HUES6 (cell line): ENCODE measurements around the gene ABHD17A.

Source experiments
- H3K27ac ChIP-seq: 2 replicates; pipeline ENCODE4 v1.7.0; 2013; ENCODE audit warnings: low read depth, mild to moderate bottlenecking, low read length, inconsistent platforms
- H3K27me3 ChIP-seq: 2 replicates; pipeline ENCODE4 v1.6.1; 2013; ENCODE audit warnings: low read length; ENCODE audit not compliant: control insufficient read depth, insufficient read depth
- H3K36me3 ChIP-seq: 2 replicates; pipeline ENCODE4 v1.6.1; 2013; ENCODE audit warnings: low read length; ENCODE audit not compliant: control insufficient read depth, insufficient read depth
- H3K4me1 ChIP-seq: 2 replicates; pipeline ENCODE4 v1.6.1; 2013; ENCODE audit warnings: low read length; ENCODE audit not compliant: control insufficient read depth, insufficient read depth
- H3K4me3 ChIP-seq: 2 replicates; pipeline ENCODE4 v1.5.1; 2013; ENCODE audit warnings: low read depth, low read length
- H3K9ac ChIP-seq: one replicate; pipeline ENCODE4 v1.6.1; 2013; ENCODE audit warnings: mild to moderate bottlenecking, low read length
- H3K9me3 ChIP-seq: 2 replicates; pipeline ENCODE4 v1.6.1; 2013; ENCODE audit warnings: low read depth, low read length; ENCODE audit not compliant: control insufficient read depth, insufficient read depth

ABHD17A gene

DNA sequence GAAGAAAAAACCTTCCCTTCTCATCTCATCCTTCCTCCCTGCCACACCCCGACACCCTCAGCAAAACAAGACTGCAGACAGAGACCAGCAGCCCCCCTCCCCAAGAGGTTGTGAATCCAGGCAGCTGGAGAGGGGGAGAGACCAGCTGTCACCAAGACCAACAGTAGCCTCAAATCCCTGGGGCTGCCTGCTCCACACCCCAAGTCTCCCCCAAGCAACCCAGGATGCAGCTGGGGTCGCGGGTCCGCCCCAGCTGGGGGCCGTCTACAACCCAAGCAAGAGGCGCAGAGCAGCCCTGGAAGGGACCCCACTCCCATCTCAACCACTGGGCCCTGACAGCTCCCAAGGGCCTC is 29.0 kb downstream of the ABHD17A start:
- no peaks in the 10 kb centered on the region for H3K36me3 ChIP-seq
- peaks cover 11% of the 10 kb centered on the region for H3K27me3 ChIP-seq
- H3K27ac ChIP-seq, result peak overlapping the region; percentile 18; the same call in 1 of the 2 replicates
- no peaks in the 10 kb centered on the region for H3K9me3 ChIP-seq
- H3K9ac ChIP-seq, result peak overlapping the region; percentile 58
- H3K4me1 ChIP-seq, result peaks cover 70% of the 10 kb centered on the region
- peak overlapping the region; percentile 73 for H3K4me3 ChIP-seq

DNA sequence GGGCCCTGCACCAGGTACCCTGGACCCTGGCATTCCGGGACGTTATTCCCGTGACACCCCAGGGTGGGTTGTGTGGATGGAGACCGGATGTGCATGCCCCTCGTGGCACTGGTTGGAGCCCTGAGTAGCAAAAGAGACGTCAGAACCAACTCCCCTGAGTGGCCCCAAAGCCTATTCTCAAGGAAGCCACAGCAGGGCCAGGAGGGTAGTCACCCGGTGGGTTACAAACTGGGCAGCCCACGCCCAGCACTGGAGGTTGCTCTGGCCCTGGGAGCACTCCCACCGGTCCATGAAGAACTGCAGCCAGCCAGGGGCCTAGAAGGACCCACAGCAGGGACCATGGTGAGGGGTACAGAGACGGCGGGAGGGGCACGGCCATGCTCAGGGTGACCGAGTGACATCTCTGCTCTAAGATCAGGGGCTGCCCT is 29.5 kb downstream of the ABHD17A start:
- peaks cover 65% of the 10 kb centered on the region for H3K4me1 ChIP-seq
- no peaks in the 10 kb centered on the region for H3K36me3 ChIP-seq
- H3K27ac ChIP-seq, result no peak overlapping the region
- peak overlapping the region; percentile 73 for H3K4me3 ChIP-seq
- no peaks in the 10 kb centered on the region for H3K9me3 ChIP-seq
- H3K27me3 ChIP-seq, result peaks cover 6% of the 10 kb centered on the region
- peak overlapping the region; percentile 2 for H3K9ac ChIP-seq

DNA sequence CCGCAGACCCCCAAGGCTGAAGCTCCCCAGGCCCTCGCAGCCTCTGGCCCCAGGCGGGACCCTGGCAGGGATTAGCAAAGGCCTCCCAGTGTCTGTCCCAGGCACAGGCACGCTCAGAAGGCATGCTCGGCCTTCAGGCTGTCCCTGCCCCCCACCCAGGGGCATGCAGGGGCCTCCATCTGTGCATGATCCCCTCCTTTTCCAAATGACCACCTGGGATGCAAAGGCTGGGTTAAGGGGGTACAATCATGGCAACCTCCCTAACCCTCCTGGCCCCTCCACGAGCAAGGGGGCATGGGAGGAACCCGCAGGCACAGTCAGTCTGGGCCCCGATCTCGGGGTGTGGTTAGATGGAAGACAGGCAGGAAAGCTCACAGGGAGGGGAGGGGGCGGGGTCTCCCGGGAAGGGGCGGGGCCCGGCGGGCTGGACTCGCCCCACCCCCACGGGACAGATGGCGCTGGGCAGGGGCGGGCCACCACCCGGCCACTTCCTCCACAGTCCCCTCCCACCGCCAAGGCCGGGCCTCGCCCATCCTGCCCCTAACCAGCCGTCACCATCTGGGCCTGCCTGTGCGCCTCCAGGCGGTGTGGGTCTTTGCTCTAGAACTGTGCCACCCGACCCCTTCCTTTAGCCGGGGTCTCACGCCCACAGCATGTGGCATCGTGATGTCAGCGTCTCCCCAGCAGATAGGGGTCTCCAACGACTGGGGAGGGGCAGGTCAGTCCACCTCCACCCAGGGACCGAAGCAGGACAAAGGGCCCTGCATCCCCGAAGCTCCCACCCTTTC is 30.1 kb downstream of the ABHD17A start:
- Histone ChIP-seq H3K27ac (peak overlapping the region; percentile 35; the same call in 1 of the 2 replicates), H3K27me3 (peaks cover 1% of the 10 kb centered on the region; the same call in 1 of the 2 replicates), H3K4me1 (peaks cover 59% of the 10 kb centered on the region), H3K4me3 (peak overlapping the region; percentile 49), H3K36me3 (no peaks in the 10 kb centered on the region), H3K9me3 (no peaks in the 10 kb centered on the region), H3K9ac (peak overlapping the region; percentile 52)

DNA sequence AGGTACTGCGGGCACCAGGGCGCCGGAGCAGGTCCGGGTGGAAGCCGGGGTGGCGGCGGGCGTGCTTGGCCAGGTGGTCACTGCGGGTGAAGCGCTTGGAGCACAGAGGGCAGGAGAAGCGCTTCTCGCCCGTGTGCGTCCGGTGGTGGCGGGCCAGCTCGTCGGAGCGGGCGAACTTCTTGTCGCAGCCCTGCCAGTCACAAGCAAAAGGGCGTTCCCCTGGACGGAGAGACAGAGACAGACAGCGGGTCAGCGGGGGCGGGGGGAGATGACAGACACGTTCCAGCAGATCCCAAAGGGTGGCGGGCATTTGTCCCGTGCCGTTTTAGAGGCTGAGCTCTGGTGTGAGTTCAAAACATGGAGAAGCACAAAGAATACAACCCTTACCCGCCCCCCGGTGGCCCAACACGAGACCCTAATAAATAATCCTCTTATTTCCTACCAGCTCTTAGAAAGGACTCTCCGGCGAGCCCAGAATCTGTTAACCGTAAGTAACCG is 30.7 kb downstream of the ABHD17A start:
- Histone ChIP-seq H3K4me1 (peaks cover 54% of the 10 kb centered on the region), H3K9ac (peak overlapping the region; percentile 52), H3K4me3 (peak overlapping the region; percentile 49), H3K9me3 (no peaks in the 10 kb centered on the region), H3K36me3 (no peaks in the 10 kb centered on the region), H3K27ac (peak overlapping the region; percentile 35; the same call in 1 of the 2 replicates), H3K27me3 (no peaks in the 10 kb centered on the region)

DNA sequence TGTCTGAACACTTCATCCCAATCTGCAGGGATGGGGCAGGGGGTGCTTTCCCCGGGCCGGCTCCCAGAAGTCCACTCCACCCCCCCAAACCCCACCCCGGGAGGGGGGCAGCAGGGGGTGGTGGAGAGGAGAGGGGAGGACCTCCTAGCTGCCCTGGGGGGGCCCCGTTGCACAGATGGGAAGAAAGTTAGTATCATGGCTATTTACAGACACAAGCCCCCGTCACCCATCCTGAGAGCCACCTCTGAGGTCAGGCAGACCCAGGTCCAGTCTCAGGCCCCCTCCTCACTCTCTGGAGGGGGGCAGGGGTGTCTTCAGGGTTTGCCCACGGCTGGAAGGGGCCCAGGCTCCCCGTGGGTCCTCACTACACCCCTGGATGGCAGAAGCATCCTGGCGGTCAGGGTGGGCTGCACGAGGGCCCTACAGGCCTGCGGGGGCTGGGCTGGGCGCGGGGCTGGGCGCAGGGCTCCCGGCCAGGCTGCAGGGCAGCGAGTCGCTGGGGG is 31.2 kb downstream of the ABHD17A start:
- Histone ChIP-seq H3K9me3 (no peaks in the 10 kb centered on the region), H3K4me1 (peaks cover 49% of the 10 kb centered on the region), H3K27ac (no peak overlapping the region), H3K4me3 (peak overlapping the region; percentile 49; the same call in 1 of the 2 replicates), H3K36me3 (no peaks in the 10 kb centered on the region), H3K9ac (peak overlapping the region; percentile 52), H3K27me3 (no peaks in the 10 kb centered on the region)

DNA sequence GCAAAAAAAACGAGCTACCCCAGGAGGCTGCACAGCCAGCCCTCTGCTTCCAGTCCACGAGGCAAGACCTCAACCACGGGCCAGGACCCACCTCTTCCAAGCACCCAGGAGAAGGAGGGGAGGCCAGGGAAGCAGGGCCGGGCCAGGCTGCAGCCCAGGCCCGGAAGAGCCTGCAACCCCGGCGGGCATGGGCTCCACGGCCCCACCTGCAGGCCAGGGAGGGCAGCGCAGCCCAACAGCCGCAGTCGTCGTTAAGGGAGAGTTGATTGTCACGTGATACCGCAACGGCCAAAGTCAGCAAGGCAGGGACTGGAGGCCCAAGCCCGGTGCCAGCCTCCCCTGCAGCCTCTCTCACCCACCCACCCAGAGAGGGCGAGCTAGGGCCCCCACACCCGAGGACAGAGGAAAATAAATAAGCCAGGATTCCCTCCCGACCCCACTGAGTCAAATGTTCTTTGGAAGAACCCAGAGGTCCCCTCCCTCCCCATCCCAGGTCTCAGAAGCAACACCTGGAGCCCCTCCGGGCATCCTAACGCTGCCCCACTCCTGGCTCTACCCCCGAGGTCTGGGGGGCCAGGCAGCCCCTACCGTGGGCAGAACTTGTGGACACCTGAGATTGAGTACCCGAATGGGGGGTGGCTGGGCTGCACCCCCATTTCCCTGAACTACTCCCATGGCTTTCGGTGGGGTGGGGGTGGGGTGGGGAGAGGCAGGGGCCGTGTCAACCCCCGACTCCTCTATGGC is 31.8 kb downstream of the ABHD17A start:
- Histone ChIP-seq H3K9ac (no peak overlapping the region), H3K4me1 (peaks cover 44% of the 10 kb centered on the region), H3K36me3 (no peaks in the 10 kb centered on the region), H3K4me3 (no peak overlapping the region), H3K9me3 (no peaks in the 10 kb centered on the region), H3K27me3 (no peaks in the 10 kb centered on the region), H3K27ac (no peak overlapping the region)

DNA sequence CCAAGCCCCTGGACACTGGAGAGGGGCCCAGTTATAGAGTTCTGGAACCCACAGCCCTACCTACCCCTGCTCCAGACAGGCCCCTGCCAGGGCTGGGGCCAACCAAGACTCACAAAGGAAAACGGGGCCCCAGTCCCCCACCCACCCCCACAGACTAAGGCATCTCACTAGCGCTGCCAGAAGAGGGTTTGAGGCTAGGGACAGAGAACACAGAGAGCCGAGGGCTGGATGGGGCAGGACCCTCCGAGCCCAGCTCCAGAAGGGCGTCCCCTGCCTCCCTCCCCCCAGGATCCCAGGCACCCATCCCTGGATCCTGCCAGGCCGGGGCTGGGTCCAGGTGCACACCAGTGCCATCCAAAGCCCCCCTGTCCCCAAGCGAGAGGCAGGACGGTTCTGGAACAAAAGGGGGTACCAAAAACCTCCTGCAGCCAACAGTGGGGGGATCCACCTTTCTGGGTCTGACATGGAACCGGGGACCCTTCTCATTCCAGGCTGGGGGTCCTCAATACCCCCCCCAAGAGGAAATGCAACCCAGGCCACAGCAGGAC is 32.6 kb downstream of the ABHD17A start:
- Histone ChIP-seq H3K4me3 (no peak overlapping the region), H3K27me3 (no peaks in the 10 kb centered on the region), H3K27ac (no peak overlapping the region), H3K36me3 (no peaks in the 10 kb centered on the region), H3K4me1 (peaks cover 36% of the 10 kb centered on the region), H3K9ac (no peak overlapping the region), H3K9me3 (no peaks in the 10 kb centered on the region)

DNA sequence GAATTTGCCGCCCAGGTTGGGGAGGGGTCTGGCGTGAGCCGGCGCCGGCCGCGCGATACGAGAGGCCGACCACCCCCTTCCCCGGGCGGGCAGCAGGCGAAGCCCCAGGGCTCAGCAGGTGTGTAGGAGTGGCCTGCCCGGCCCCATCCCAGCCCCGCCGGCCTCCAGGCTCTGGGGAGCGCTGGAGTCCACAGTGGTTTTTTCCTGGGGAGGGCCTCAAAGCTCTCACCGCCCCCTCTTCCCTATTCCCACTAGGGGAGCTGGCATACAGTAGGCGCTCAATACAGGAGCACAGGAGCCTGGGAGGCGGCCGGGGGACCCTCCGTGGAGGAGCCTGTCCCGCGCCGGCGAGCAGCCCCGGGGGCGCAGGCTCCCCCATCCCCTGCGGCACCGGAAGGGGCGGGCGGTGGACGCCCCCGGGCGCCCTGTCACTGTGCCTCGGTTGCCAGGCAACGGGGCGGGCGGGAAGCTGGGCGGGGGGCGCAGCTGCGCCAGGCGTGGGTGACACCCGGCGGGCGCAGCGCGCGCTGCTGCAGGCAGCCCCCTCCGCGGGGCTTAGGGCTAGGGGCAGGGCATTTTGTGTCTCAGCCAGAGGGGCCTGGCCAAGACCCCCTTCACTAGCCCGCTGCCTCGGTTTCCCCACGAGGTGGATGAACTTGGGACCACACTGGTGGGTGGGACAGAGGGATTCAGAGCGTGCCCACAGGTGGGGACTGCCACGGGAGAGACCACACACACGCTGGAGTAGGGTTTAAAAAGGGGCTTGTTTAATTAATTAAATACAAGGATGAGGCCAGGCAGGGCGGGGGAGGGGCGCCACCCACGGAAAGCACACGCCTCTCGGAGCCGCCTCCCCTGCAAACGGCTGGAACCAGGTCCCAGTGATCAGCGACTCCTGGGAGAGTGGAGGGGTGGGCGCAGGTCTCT is 33.4 kb downstream of the ABHD17A start:
- H3K4me1 ChIP-seq, result peaks cover 41% of the 10 kb centered on the region
- H3K9ac ChIP-seq, result no peak overlapping the region
- H3K27me3 ChIP-seq, result no peaks in the 10 kb centered on the region
- H3K36me3 ChIP-seq, result no peaks in the 10 kb centered on the region
- H3K9me3 ChIP-seq, result no peaks in the 10 kb centered on the region
- peak overlapping the region; percentile 13; the same call in 1 of the 2 replicates for H3K4me3 ChIP-seq
- H3K27ac ChIP-seq, result no peak overlapping the region

DNA sequence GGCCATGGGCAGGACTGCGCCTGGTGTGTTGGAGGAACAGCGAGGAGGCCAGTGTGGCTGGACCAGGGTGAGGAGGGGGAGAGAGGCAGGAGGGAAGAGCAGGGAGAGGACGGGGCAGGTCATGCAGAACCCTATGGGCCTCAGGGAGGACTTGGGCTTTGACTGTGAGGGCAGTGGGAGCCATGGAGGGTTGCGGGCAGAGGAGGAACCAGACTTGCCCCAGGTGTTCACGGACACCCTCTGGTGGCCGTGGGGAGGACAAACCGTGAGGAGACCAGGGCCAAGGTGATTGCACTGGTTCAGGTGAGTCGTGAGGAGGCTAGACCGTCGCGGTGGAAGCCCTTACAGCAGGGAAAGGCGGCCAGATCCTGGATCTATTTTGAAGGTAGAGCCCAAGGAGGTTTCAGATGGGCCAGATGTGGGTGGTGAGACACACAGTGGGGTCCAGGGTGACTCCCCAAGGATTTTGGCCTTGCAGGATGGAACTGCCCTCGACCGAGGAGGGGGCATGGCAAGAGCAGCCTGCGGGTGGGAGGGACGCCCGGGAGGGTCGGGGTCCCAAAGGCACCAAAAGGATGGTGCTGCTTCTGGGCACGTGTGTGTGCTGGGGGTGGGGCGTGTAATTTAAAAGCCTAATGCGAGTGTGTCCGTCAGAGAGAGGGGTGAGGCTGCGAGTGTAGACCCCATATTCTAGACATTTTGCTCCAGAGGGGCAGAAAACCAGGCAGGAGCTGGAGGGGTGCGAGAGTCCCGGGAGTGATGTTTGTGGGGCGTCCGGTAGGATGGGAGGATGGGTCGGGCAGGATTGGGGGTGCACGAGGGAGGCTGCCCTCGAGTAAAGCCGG is 34.3 kb downstream of the ABHD17A start:
- Histone ChIP-seq H3K27me3 (no peaks in the 10 kb centered on the region), H3K4me1 (peaks cover 38% of the 10 kb centered on the region), H3K27ac (no peak overlapping the region), H3K9me3 (no peaks in the 10 kb centered on the region), H3K9ac (no peak overlapping the region), H3K36me3 (no peaks in the 10 kb centered on the region), H3K4me3 (no peak overlapping the region)
